GM12878 (cell line): ENCODE results near the gene LIN37. TPM values are rescaled to one million over a fixed set of nuclear protein-coding genes. Genes with fewer than 3 reads are reported as not detected.

Experiments used
- CREM ChIP-seq: IDR thresholded peaks from 2 replicates; pipeline ENCODE4 v1.6.1; 2014; ENCODE audit warnings: antibody characterized with exemption, low read depth
- E4F1 ChIP-seq: fragments of 450-650 bp; IDR thresholded peaks from 2 replicates; pipeline ENCODE4 v1.6.1; 2018; ENCODE audit warnings: borderline replicate concordance, mild to moderate bottlenecking; ENCODE audit not compliant: partially characterized antibody
- EGR1 ChIP-seq, 2 experiments: IDR thresholded peaks; 1 replicate in 1 of 2; 2 replicates in 1 of 2; pipeline ENCODE4 v1.6.1; 2011 to 2012; ENCODE audit warnings: low read depth in 2 of 2, low read length in 2 of 2, borderline replicate concordance in 1 of 2, mild to moderate bottlenecking in 1 of 2, moderate library complexity in 1 of 2
- EP300 ChIP-seq, 2 experiments: fragments of 150-350 bp in 1 of 2; IDR thresholded peaks; 2 replicates each; pipeline ENCODE4 v1.6.1; 2011 to 2012; ENCODE audit warnings: low read depth in 2 of 2, low read length in 2 of 2, borderline replicate concordance in 1 of 2, improper control_type of control experiment in 1 of 2, inconsistent platforms in 1 of 2; ENCODE audit not compliant: control insufficient read depth in 1 of 2
- JUND ChIP-seq: IDR thresholded peaks from 2 replicates; pipeline ENCODE4 v1.6.1; 2012; ENCODE audit warnings: low read depth, mild to moderate bottlenecking, low read length, improper control_type of control experiment, moderate library complexity
- NR2C1 ChIP-seq: fragments of 450-650 bp; IDR thresholded peaks from 2 replicates; pipeline ENCODE4 v1.6.1; 2017; ENCODE audit warnings: antibody characterized with exemption, mild to moderate bottlenecking, moderate library complexity
- RELB ChIP-seq: fragments of 450-650 bp; IDR thresholded peaks from 2 replicates; pipeline ENCODE4 v1.6.1; 2017; ENCODE audit warnings: low read depth, mild to moderate bottlenecking, moderate library complexity
- SP1 ChIP-seq: IDR thresholded peaks from one replicate; pipeline ENCODE4 v1.6.1; 2011; ENCODE audit warnings: low read depth, low read length
- SREBF2 ChIP-seq: IDR thresholded peaks from 2 replicates; pipeline ENCODE4 v1.6.1; 2012; ENCODE audit warnings: mild to moderate bottlenecking, low read length
- STAT3 ChIP-seq: IDR thresholded peaks from 2 replicates; pipeline ENCODE4 v1.6.1; 2011; ENCODE audit warnings: low read depth, low read length, improper control_type of control experiment
- TAF1 ChIP-seq: IDR thresholded peaks from 2 replicates; pipeline ENCODE4 v1.6.1; 2011; ENCODE audit warnings: mild to moderate bottlenecking, low read depth, low read length, borderline replicate concordance
- TCF12 ChIP-seq: IDR thresholded peaks from 2 replicates; pipeline ENCODE4 v1.6.1; 2011; ENCODE audit warnings: low read depth, mild to moderate bottlenecking, low read length
- USF2 ChIP-seq: IDR thresholded peaks from 2 replicates; pipeline ENCODE4 v1.6.1; 2011; ENCODE audit warnings: low read depth, low read length, improper control_type of control experiment, borderline replicate concordance
- ZBTB4 ChIP-seq: fragments of 450-650 bp; formaldehyde crosslinking; IDR thresholded peaks from 2 replicates; pipeline ENCODE4 v1.4.0; 2022; ENCODE audit warnings: mild to moderate bottlenecking, moderate library complexity
- ZBTB40 ChIP-seq: fragments of 450-650 bp; IDR thresholded peaks from 2 replicates; pipeline ENCODE4 v1.6.1; 2016; ENCODE audit warnings: mild to moderate bottlenecking, moderate library complexity, borderline replicate concordance
- ZNF274 ChIP-seq: IDR thresholded peaks from one replicate; pipeline ENCODE4 v1.8.0; 2011; ENCODE audit not compliant: insufficient read length, insufficient read depth
- polyA plus RNA-seq, 11 experiments: library from polyadenylated mRNA; depleted of rRNA in 4 of 11; unstranded in 6 of 11; stranded (reverse) in 5 of 11; fragments of >200 nt; fragmentation: Nextera tagmentation in 4 of 11; fragmentation: Illumina TruSeq in 1 of 11; extraction: Ambion mirVana in 4 of 11; extraction: Trizol in 1 of 11; gene quantifications; 1 replicate in 1 of 11; 2 replicates in 10 of 11; pipeline versions ENCODE4 v1.2.1 to v1.2.3, GENCODE V29; 2011 to 2016; ENCODE audit warnings: inconsistent platforms in 2 of 11, missing spikeins in 2 of 11, low read depth in 1 of 11
- total RNA-seq, 4 experiments: library from RNA; depleted of rRNA in 3 of 4; stranded (reverse); fragments of >200 nt in 3 of 4; fragmentation: Illumina TruSeq in 1 of 4; extraction: Trizol in 1 of 4; gene quantifications; 2 replicates each; pipeline versions ENCODE4 v1.2.1 to v1.2.3, GENCODE V29; 2013 to 2021

Gene LIN37
- total and polyA plus RNA-seq, 10 of the 15 experiments (the other 5 are each of a cell fraction or from before 2014, with no cell fraction given) = 0.69 to 11.9 (median 7.6) TPM

- TF ChIP-seq ZBTB4 (no peak), STAT3 (no peak), ZBTB40 (peak; percentile 59; the same call in 1 of the 2 replicates), TCF12 (peak; percentile 60; the same call in 1 of the 2 replicates), SP1 (peak; percentile 88), USF2 (no peak), E4F1 (no peak), EGR1 (IDR thresholded peaks at IDR 0.05; ENCODE audit: borderline replicate concordance in 1 of 2, low read depth in 2 of 2, low read length in 2 of 2) (no peak), RELB (peak; percentile 70), JUND (no peak), NR2C1 (peak; percentile 17; the same call in 1 of the 2 replicates), CREM (no peak; the same call in 1 of the 2 replicates), ZNF274 (no peak), EP300 (IDR thresholded peaks at IDR 0.05; ENCODE audit: borderline replicate concordance in 1 of 2, control insufficient read depth in 1 of 2, low read depth in 2 of 2, low read length in 2 of 2) (no peak), SREBF2 (no peak), TAF1 (peak; percentile 74)
Measured at GRCh38 chr19:35740423-35741202, 7.8 kb upstream of the LIN37 start (continued).
